Endothelial cell of umbilical vein (primary cell): ENCODE data around the gene KIAA0408.

Experiments used
- EZH2 ChIP-seq: IDR thresholded peaks from 2 replicates; pipeline ENCODE4 v1.6.1; 2012; ENCODE audit warnings: borderline replicate concordance, low read depth, mild to moderate bottlenecking, moderate library complexity, low read length, inconsistent platforms; ENCODE audit not compliant: severe bottlenecking
- FOS ChIP-seq: IDR thresholded peaks from 2 replicates; pipeline ENCODE4 v1.6.1; 2011; ENCODE audit warnings: mild to moderate bottlenecking, low read length, moderate library complexity, borderline replicate concordance; ENCODE audit not compliant: insufficient read depth
- JUN ChIP-seq: IDR thresholded peaks from 2 replicates; pipeline ENCODE4 v1.6.1; 2011; ENCODE audit warnings: borderline replicate concordance, low read depth; ENCODE audit not compliant: insufficient read length, insufficient read depth
- POLR2A ChIP-seq: IDR thresholded peaks from 2 replicates; pipeline ENCODE4 v1.6.1; 2012; ENCODE audit warnings: low read depth, mild to moderate bottlenecking, control low read depth, low read length
- POLR2AphosphoS5 ChIP-seq: IDR thresholded peaks from 2 replicates; pipeline ENCODE4 v1.6.1; 2012; ENCODE audit warnings: low read depth, mild to moderate bottlenecking, control low read depth, low read length, moderate library complexity; ENCODE audit not compliant: insufficient read depth
- TF ChIP-seq, protein P1 (sequence below), 2 donors: IDR thresholded peaks; 1 replicate in 1 of 2; 2 replicates in 1 of 2; pipeline ENCODE4 v1.5.1; 2011; ENCODE audit warnings: low read length in 2 of 2, mild to moderate bottlenecking in 2 of 2, moderate library complexity in 2 of 2, control low read depth in 1 of 2, inconsistent platforms in 1 of 2, low read depth in 1 of 2; ENCODE audit not compliant: insufficient read depth in 1 of 2; ENCODE audit errors: extremely low read depth in 1 of 2

DNA sequence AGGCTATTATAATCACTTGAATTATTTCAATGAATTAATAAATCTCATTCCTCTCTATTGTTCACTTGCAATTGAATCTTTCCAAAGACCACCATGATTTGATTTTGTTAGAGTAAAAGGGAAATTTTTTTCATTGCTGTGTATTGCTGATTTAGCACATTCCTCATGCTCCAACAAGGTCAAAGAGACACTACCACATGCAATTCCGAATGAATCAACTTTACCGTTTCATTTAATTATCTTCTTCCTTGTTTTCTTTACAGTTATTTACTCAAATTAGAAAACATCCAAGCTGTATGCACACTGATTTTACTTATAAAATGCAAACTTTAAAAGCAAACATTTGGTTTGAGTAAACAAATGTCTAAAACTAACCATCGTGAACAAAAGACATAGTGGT lies 967 bp downstream of the KIAA0408 start:
- TF ChIP-seq, protein P1, sequence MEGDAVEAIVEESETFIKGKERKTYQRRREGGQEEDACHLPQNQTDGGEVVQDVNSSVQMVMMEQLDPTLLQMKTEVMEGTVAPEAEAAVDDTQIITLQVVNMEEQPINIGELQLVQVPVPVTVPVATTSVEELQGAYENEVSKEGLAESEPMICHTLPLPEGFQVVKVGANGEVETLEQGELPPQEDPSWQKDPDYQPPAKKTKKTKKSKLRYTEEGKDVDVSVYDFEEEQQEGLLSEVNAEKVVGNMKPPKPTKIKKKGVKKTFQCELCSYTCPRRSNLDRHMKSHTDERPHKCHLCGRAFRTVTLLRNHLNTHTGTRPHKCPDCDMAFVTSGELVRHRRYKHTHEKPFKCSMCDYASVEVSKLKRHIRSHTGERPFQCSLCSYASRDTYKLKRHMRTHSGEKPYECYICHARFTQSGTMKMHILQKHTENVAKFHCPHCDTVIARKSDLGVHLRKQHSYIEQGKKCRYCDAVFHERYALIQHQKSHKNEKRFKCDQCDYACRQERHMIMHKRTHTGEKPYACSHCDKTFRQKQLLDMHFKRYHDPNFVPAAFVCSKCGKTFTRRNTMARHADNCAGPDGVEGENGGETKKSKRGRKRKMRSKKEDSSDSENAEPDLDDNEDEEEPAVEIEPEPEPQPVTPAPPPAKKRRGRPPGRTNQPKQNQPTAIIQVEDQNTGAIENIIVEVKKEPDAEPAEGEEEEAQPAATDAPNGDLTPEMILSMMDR (IDR thresholded peaks at IDR 0.05; ENCODE audit: extremely low read depth in 1 of 2, insufficient read depth in 1 of 2, low read depth in 1 of 2, low read length in 2 of 2) = no peak
- TF ChIP-seq FOS = no peak
- TF ChIP-seq POLR2A = no peak
- TF ChIP-seq JUN = no peak
- no peak for TF ChIP-seq POLR2AphosphoS5
- TF ChIP-seq EZH2 = no peak
